Mesendoderm (in vitro differentiated cells): ENCODE data around the gene GADD45G.

Source experiments
- DNase-seq: peaks from one replicate; pipeline ENCODE4 v3.0.0; 2013
- H2AK5ac ChIP-seq: 2 replicates; pipeline ENCODE4 v1.6.1; 2013; ENCODE audit warnings: low read length, inconsistent platforms
- H2BK120ac ChIP-seq: 2 replicates; pipeline ENCODE4 v1.6.1; 2013; ENCODE audit warnings: low read depth, mild to moderate bottlenecking, low read length, moderate library complexity, mixed read lengths
- H2BK15ac ChIP-seq: replicated peaks from 2 replicates; pipeline ENCODE4 v1.6.1; 2013; ENCODE audit warnings: low read depth, mild to moderate bottlenecking, moderate library complexity
- H2BK5ac ChIP-seq: 2 replicates; pipeline ENCODE4 v1.6.1; 2013; ENCODE audit warnings: low read length, inconsistent platforms
- H3K18ac ChIP-seq: 2 replicates; pipeline ENCODE4 v1.6.1; 2013; ENCODE audit warnings: mild to moderate bottlenecking, low read length, mixed read lengths
- H3K23ac ChIP-seq: one replicate; pipeline ENCODE4 v1.6.1; 2013; ENCODE audit warnings: low read length
- H3K27ac ChIP-seq: 2 replicates; pipeline ENCODE4 v1.5.1; 2013; ENCODE audit warnings: low read depth, mild to moderate bottlenecking, inconsistent platforms, low read length, moderate library complexity
- H3K27me3 ChIP-seq: 2 replicates; pipeline ENCODE4 v1.6.1; 2013; ENCODE audit warnings: low read length, control low read depth, mild to moderate bottlenecking, inconsistent platforms; ENCODE audit not compliant: insufficient read depth, poor library complexity
- H3K36me3 ChIP-seq: 2 replicates; pipeline ENCODE4 v1.6.1; 2013; ENCODE audit warnings: low read length, inconsistent platforms; ENCODE audit not compliant: control insufficient read depth, insufficient read depth
- H3K4ac ChIP-seq: one replicate; pipeline ENCODE4 v1.6.1; 2013; ENCODE audit warnings: low read depth, mild to moderate bottlenecking, low read length, moderate library complexity
- H3K4me1 ChIP-seq: 2 replicates; pipeline ENCODE4 v1.6.1; 2013; ENCODE audit warnings: low read depth, low read length, inconsistent platforms; ENCODE audit not compliant: control insufficient read depth
- H3K4me2 ChIP-seq: 2 replicates; pipeline ENCODE4 v1.6.1; 2013; ENCODE audit warnings: low read length
- H3K4me3 ChIP-seq: 2 replicates; pipeline ENCODE4 v1.5.1; 2013; ENCODE audit warnings: mild to moderate bottlenecking, low read length
- H3K56ac ChIP-seq: one replicate; pipeline ENCODE4 v1.6.1; 2013; ENCODE audit warnings: low read length
- H3K79me1 ChIP-seq: 2 replicates; pipeline ENCODE4 v1.6.1; 2013; ENCODE audit warnings: low read length, inconsistent platforms
- H3K79me2 ChIP-seq: 2 replicates; pipeline ENCODE4 v1.6.1; 2013; ENCODE audit warnings: mild to moderate bottlenecking, low read length; ENCODE audit not compliant: control insufficient read depth, insufficient read depth
- H3K9ac ChIP-seq: 2 replicates; pipeline ENCODE4 v1.6.1; 2013; ENCODE audit warnings: low read length, inconsistent platforms
- H4K5ac ChIP-seq: one replicate; pipeline ENCODE4 v1.6.1; 2013; ENCODE audit warnings: low read length
- H4K8ac ChIP-seq: one replicate; pipeline ENCODE4 v1.6.1; 2013; ENCODE audit warnings: low read depth, mild to moderate bottlenecking, control low read depth, low read length, moderate library complexity
- WGBS: extraction: QIAGEN DNeasy Blood & Tissue Kit; methylation state at CpG from one replicate; pipeline ENCODE4 v1.1.7; 2013; ENCODE audit warnings: low lambda C conversion rate, missing lambda C conversion rate; ENCODE audit not compliant: insufficient coverage; ENCODE audit errors: extremely low coverage; 5-methylcytosine and 5-hydroxymethylcytosine counted together

GADD45G gene

DNA sequence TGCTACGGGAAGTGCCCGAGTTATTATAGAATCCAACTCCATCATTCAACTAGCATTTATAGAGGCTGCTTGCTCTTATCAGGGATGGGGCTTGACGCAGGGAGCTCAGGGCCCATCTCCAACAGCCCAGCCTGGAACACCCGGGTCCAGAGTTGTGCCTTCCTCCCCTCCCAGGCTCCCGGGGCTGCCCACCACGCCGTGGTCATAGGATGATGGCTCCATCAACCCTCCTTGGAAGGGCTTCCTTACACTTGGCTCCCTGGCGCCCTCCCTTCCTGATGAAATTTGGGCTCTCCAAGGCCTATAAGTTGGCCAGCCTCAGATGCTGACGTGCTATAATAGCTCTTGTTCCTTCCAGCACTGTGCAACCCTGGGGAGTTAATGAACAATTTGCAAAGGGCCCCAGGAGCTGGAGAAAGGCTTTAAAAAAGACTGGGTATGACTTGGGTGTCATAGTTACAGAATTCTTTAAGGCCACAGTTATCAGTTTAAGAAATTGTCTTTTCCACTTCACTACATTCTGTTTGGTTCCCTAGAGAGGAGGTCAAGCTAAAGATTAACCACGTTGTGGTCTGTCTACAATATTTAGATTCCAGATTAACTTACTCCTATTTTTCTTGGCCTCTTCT is 42.5 kb upstream of the GADD45G start:
- WGBS: no CpG with 5 or more reads among the region's 10 CpGs
- Histone ChIP-seq H3K79me1 (no peaks in the 10 kb centered on the region), H2BK5ac (no peak overlapping the region), H3K9ac (no peak overlapping the region), H3K79me2 (no peaks in the 10 kb centered on the region), H3K4me1 (no peaks in the 10 kb centered on the region), H2BK15ac (no peak overlapping the region), H3K4me3 (no peak overlapping the region), H3K27me3 (no peaks in the 10 kb centered on the region), H4K5ac (no peak overlapping the region), H2BK120ac (no peak overlapping the region), H3K18ac (no peak overlapping the region), H3K4ac (no peak overlapping the region), H3K36me3 (no peaks in the 10 kb centered on the region), H3K4me2 (no peak overlapping the region), H3K56ac (no peak overlapping the region), H3K27ac (no peak overlapping the region), H3K23ac (no peak overlapping the region), H2AK5ac (no peak overlapping the region), H4K8ac (no peak overlapping the region)
- DNase-seq: no peak

DNA sequence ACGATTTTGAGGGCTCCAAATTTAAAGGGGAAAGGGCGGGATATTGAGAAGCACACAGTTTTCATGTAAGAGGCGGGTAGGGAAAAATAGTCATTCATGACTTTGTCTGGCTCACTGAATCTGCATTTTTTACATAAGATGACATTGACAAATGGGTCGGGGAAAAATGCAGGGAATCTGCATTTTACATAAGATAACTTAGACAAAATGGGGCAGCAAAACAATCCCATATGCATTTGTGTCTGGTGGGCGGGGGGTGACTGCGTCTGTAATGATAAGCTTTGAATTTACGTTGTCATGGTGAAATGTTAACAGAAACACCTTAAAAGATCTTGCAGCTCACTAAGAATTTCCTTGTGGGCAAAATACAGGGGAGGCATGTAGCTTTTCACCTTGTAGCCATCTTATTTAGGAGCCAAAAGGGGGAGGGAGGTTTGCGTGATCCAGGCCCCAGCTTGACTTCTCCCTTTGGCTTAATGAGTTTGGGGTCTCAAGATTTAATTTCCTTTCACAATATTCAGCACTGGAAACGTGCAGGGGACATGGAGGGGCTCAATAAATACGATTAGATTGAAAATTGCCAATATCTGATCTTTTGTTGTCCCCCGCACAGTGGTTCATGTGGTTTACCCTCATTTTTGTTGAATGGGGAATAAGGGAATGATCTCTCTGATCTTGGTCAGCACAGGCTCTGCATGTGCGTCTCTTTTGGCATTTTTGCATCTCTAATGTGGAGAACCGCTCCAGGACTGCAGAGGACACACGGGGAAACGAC is 41.1 kb upstream of the GADD45G start:
- Histone ChIP-seq H2BK120ac (no peak overlapping the region), H3K4me3 (no peak overlapping the region), H4K5ac (no peak overlapping the region), H3K4me2 (no peak overlapping the region), H3K4ac (no peak overlapping the region), H2AK5ac (no peak overlapping the region), H3K4me1 (no peaks in the 10 kb centered on the region), H2BK15ac (no peak overlapping the region), H3K79me1 (no peaks in the 10 kb centered on the region), H3K56ac (no peak overlapping the region), H4K8ac (no peak overlapping the region), H3K36me3 (no peaks in the 10 kb centered on the region), H3K9ac (no peak overlapping the region), H3K27me3 (no peaks in the 10 kb centered on the region), H2BK5ac (no peak overlapping the region), H3K18ac (no peak overlapping the region), H3K23ac (no peak overlapping the region), H3K79me2 (no peaks in the 10 kb centered on the region), H3K27ac (no peak overlapping the region)
- DNase-seq: peak; percentile 29
- WGBS: no CpG with 5 or more reads among the region's 15 CpGs

DNA sequence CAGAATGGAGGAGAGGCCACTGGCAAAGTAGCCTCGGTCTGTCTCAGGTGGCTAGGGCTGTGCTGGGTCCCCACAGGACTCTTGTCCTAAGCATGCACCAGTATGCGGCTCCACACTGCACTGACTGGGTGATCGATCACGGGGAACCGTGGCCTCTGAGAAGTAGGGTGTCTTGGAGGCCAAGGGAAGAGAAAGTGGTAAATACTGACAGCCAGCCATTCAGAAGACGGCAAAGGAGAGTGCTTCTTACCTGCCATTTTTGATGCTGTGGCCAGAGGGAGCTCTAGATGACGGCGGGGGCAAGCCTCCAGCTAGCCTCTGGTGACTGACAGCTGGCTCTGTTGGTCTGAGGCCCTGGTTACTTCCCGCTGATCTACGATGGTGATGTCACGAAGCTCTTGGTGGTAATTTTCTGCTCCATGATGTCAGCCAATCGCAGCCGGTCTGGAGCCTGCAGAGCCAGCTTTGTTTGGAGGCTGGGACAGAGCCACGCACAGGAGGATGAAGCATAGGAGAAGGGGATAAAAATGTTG is 40.4 kb upstream of the GADD45G start:
- H3K36me3 ChIP-seq: no peaks in the 10 kb centered on the region
- H2BK15ac ChIP-seq: no peak overlapping the region
- H3K23ac ChIP-seq: no peak overlapping the region
- H3K9ac ChIP-seq: no peak overlapping the region
- H3K4ac ChIP-seq: no peak overlapping the region
- H2AK5ac ChIP-seq: no peak overlapping the region
- no peaks in the 10 kb centered on the region for H3K27me3 ChIP-seq
- no peaks in the 10 kb centered on the region for H3K4me1 ChIP-seq
- H3K79me2 ChIP-seq: no peaks in the 10 kb centered on the region
- no peak overlapping the region for H2BK5ac ChIP-seq
- H3K4me2 ChIP-seq: no peak overlapping the region
- H3K79me1 ChIP-seq: no peaks in the 10 kb centered on the region
- H2BK120ac ChIP-seq: no peak overlapping the region
- no peak overlapping the region for H3K18ac ChIP-seq
- no peak overlapping the region for H3K4me3 ChIP-seq
- H4K5ac ChIP-seq: no peak overlapping the region
- no peak overlapping the region for H3K56ac ChIP-seq
- H4K8ac ChIP-seq: no peak overlapping the region
- DNase-seq: peak; percentile 88
- WGBS: no CpG with 5 or more reads among the region's 14 CpGs
- no peak overlapping the region for H3K27ac ChIP-seq

DNA sequence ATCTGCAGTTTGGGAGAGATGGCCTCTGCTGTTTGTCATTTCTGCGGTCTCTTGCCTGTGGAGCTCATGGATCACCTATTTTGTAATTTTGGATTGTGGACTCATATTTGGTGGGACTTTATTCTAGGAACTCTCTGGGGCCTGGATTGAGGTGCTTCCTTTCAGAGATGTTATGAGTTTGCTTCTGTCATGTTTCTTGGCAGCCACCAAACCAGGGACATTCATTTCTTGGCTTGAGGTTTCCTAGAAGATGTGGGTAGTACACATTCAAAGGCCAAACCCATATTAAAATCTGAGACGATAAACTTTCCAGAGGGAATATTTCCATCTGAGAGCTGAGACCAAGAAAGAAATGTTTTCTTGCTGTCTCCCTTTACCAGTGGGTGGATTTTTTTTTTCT is 37.2 kb upstream of the GADD45G start:
- no peaks in the 10 kb centered on the region for H3K4me1 ChIP-seq
- no peak overlapping the region for H3K4me3 ChIP-seq
- H2BK15ac ChIP-seq: no peak overlapping the region
- no peaks in the 10 kb centered on the region for H3K27me3 ChIP-seq
- DNase-seq: no peak
- H2AK5ac ChIP-seq: no peak overlapping the region
- H3K18ac ChIP-seq: no peak overlapping the region
- no peak overlapping the region for H2BK120ac ChIP-seq
- WGBS: no CpG with 5 or more reads among the region's 2 CpGs
- no peak overlapping the region for H3K23ac ChIP-seq
- no peaks in the 10 kb centered on the region for H3K79me1 ChIP-seq
- H3K79me2 ChIP-seq: no peaks in the 10 kb centered on the region
- no peak overlapping the region for H3K4me2 ChIP-seq
- H3K4ac ChIP-seq: no peak overlapping the region
- no peak overlapping the region for H4K5ac ChIP-seq
- no peak overlapping the region for H3K56ac ChIP-seq
- H2BK5ac ChIP-seq: no peak overlapping the region
- no peak overlapping the region for H3K9ac ChIP-seq
- no peak overlapping the region for H3K27ac ChIP-seq
- no peaks in the 10 kb centered on the region for H3K36me3 ChIP-seq
- no peak overlapping the region for H4K8ac ChIP-seq

DNA sequence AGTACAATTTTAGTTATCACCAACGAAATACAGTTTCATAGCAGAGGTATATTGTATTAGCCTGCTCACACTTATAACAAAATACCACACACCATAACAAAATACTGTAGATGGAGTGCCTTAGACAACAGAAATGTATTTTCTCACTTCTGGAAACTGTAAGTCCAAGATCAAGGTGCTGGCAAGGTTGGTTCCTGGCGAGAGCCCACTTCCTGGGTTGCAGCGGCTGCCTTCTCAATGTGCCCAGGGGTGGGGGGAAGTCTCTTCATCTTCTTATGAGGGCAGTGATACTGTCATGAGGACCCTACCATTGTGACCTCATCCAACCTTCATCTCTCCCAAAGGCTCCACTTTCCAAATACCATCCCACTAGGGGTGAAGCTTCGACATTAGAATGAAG is 30.5 kb upstream of the GADD45G start:
- H2BK120ac ChIP-seq: no peak overlapping the region
- H3K23ac ChIP-seq: no peak overlapping the region
- no peak overlapping the region for H4K8ac ChIP-seq
- H3K9ac ChIP-seq: no peak overlapping the region
- no peaks in the 10 kb centered on the region for H3K79me1 ChIP-seq
- no peaks in the 10 kb centered on the region for H3K27me3 ChIP-seq
- H3K36me3 ChIP-seq: no peaks in the 10 kb centered on the region
- no CpG with 5 or more reads among the region's 4 CpGs for WGBS
- no peak overlapping the region for H3K4ac ChIP-seq
- DNase-seq: no peak
- no peak overlapping the region for H2BK15ac ChIP-seq
- no peak overlapping the region for H3K4me3 ChIP-seq
- H2AK5ac ChIP-seq: no peak overlapping the region
- H3K27ac ChIP-seq: no peak overlapping the region
- no peak overlapping the region for H3K18ac ChIP-seq
- no peaks in the 10 kb centered on the region for H3K4me1 ChIP-seq
- H2BK5ac ChIP-seq: no peak overlapping the region
- H3K56ac ChIP-seq: no peak overlapping the region
- H4K5ac ChIP-seq: no peak overlapping the region
- no peaks in the 10 kb centered on the region for H3K79me2 ChIP-seq
- H3K4me2 ChIP-seq: no peak overlapping the region
